Spleen (tissue), 11 donors: ENCODE results near the gene HRH2. TPM values are rescaled to one million over a fixed set of nuclear protein-coding genes. Genes with fewer than 3 reads are reported as not detected.
A peak's percentile ranks its signal among the peaks of the same experiment; 100 is the strongest.

ENCODE experiments used
- DNase-seq: peaks from one replicate; pipeline ENCODE4 v3.0.0-alpha.2; 2020
- H3K27ac ChIP-seq, 8 donors: fragments of 200-600 bp; sonication (generic) in 7 of 8; 1 replicate in 4 of 8; 2 replicates in 4 of 8; pipeline versions ENCODE4 v1.5.0 to v1.8.0; 2016 to 2021; ENCODE audit warnings: inconsistent platforms in 4 of 8, mild to moderate bottlenecking in 4 of 8, moderate library complexity in 1 of 8
- H3K27me3 ChIP-seq, 7 donors: fragments of 200-600 bp; sonication (generic) in 6 of 7; replicated peaks in 1 of 7; 1 replicate in 4 of 7; 2 replicates in 3 of 7; pipeline versions ENCODE4 v1.5.0 to v1.8.0; 2016 to 2021; ENCODE audit warnings: inconsistent platforms in 3 of 7, mild to moderate bottlenecking in 1 of 7
- H3K36me3 ChIP-seq, 6 donors: fragments of 200-600 bp; sonication (generic) in 5 of 6; 1 replicate in 4 of 6; 2 replicates in 2 of 6; pipeline versions ENCODE4 v1.5.0 to v1.8.0; 2016 to 2021; ENCODE audit warnings: inconsistent platforms in 2 of 6
- H3K4me1 ChIP-seq, 6 donors: fragments of 200-600 bp; sonication (generic) in 5 of 6; 1 replicate in 3 of 6; 2 replicates in 3 of 6; pipeline versions ENCODE4 v1.5.0 to v1.8.0; 2016 to 2021; ENCODE audit warnings: inconsistent platforms in 3 of 6
- H3K4me3 ChIP-seq, 8 donors: fragments of 200-600 bp; sonication (generic) in 7 of 8; 1 replicate in 4 of 8; 2 replicates in 4 of 8; pipeline versions ENCODE4 v1.5.0 to v1.8.0; 2016 to 2021; ENCODE audit warnings: inconsistent platforms in 4 of 8, mild to moderate bottlenecking in 4 of 8, moderate library complexity in 2 of 8
- H3K9me3 ChIP-seq, 8 donors: fragments of 200-600 bp; sonication (generic) in 7 of 8; 1 replicate in 4 of 8; 2 replicates in 4 of 8; pipeline versions ENCODE4 v1.5.0 to v1.8.0; 2016 to 2021; ENCODE audit warnings: inconsistent platforms in 4 of 8
- POLR2A ChIP-seq, 3 donors: fragments of 450-650 bp; IDR thresholded peaks; one replicate each; pipeline ENCODE4 v1.5.1; 2017; ENCODE audit warnings: antibody characterized with exemption in 3 of 3, mild to moderate bottlenecking in 1 of 3
- POLR2AphosphoS5 ChIP-seq, 3 donors: sonication (generic); formaldehyde crosslinking; IDR thresholded peaks; one replicate each; pipeline ENCODE4 v1.5.1; 2017; ENCODE audit warnings: antibody characterized with exemption in 3 of 3
- WGBS, 5 donors: extraction: QIAGEN DNeasy Blood & Tissue Kit in 3 of 5; methylation state at CpG; one replicate each; pipeline versions ENCODE4 v1.1.5 to v1.1.7; 2013 to 2018; 5-methylcytosine and 5-hydroxymethylcytosine counted together
- intact Hi-C: fragments of 100-400 bp; cut with DNase I; formaldehyde crosslinking; loops from one replicate; pipeline ENCODE4 v1.15.0; 2023; ENCODE audit warnings: low total_unique reads
- polyA plus RNA-seq, 3 donors: library from polyadenylated mRNA; stranded (reverse); fragments of 200-250 nt; gene quantifications; one replicate each; pipeline ENCODE4 v1.2.1, GENCODE V29; 2013
- total RNA-seq, 7 donors: library from RNA; depleted of rRNA in 3 of 7; stranded (reverse); fragments of >200 nt in 3 of 7; fragmentation: NEBNext Ultra II Directional in 4 of 7; extraction: Animal tissue kit (Norgen Biotek cat#: 25700) in 4 of 7; gene quantifications; one replicate each; pipeline versions ENCODE4 v1.1.0 to v1.2.1, GENCODE V29; 2016 to 2021
- TF ChIP-seq, protein P1 (sequence below), 11 experiments: fragments of 200-600 bp in 7 of 11; fragments of 450-650 bp in 4 of 11; sonication (generic) in 4 of 11; IDR thresholded peaks in 8 of 11; conservative IDR thresholded peaks in 3 of 11; 1 replicate in 7 of 11; 2 replicates in 4 of 11; pipeline versions ENCODE4 v1.4.0 to v1.8.0; 2016 to 2021; ENCODE audit warnings: antibody characterized with exemption in 11 of 11, inconsistent platforms in 4 of 11, mild to moderate bottlenecking in 1 of 11
- donor health status: healthy with polysubstance abuse.
- donor health status: DM: no; HTN: no; CAD: no; lungs with moderate emphysema.
- donor health status: DM: no; HTN: no; CAD: no.
- donor health status: Bipolar disorder and iron deficiency.
- donor health status: healthy.
- donor health status: DM: no; HTN: no; CAD: no.
- donor health status: DM: yes; HTN: yes; CAD: no.

Gene HRH2
- total and polyA plus RNA-seq, 10 donors: 1.9 to 85.2 (median 22.3) TPM

DNA sequence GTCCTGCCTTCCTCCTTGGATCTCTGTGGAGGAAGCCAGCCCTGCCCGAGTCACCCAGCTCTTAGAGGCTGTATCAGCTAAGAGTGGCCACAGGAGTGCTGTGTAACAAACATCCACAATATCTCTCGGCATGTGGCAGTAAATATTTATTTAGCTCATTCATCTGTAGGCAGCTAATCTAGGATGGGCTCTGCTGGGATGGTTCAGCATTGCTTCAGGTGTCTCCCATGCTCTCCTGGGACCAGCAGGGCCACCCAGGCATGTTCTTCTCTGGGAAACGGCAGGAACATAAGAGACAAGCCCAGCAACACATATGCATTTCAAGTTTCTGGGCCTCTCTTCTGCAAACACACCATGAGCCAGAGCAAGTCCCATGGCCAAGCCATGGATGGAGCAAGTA, 56.1 kb downstream of the HRH2 start:
- intact Hi-C loops: no loop called here
- peak; percentile 17 for DNase-seq

DNA sequence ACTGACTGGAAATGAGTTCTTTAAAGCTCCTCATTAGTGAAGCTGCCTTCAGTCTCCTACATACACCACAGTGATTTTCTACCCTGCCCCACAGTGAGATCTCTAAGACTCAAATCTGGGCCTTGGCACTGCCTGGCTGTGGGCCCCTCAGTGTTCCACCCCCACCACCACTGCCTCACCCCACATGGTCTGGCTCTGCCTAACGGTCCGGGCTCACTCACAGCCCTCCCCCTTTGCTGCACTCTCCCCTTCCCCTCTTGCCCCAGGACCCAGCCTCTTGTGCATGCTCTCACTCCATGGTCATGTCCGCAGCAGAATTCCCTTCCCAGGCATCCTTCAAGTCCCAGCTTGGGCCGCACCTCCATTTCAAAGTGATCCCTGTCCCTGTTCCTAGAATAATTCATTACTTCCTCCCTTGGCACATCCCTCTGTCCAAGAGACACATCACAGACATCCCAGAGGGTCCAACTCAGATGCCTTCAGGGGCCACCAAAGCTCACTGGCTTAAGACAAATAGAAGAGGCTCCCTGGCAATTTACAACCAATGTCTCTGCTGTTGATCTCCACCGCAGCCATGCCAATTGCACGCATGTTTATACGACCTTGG, 56.7 kb downstream of the HRH2 start:
- Histone ChIP-seq H3K4me3 (no peak overlapping the region), H3K27ac (no peak overlapping the region), H3K9me3 (peaks cover 0 to 29% (median 17%) of the 10 kb centered on the region in 8 donors), H3K27me3 (peaks cover 0 to 11% (median 4%) of the 10 kb centered on the region in 7 donors), H3K36me3 (peaks cover 0 to 12% (median under 1%) of the 10 kb centered on the region in 6 donors), H3K4me1 (no peaks in the 10 kb centered on the region)
- 91 to 96% (median 94%) methylated on average over 7 of the region's 7 CpGs for WGBS, 5 donors
- TF ChIP-seq POLR2A (IDR thresholded peaks at IDR 0.05): no peak
- intact Hi-C loops: no loop called here
- DNase-seq: peak; percentile 64

More for the DNA sequence above, 56.1 kb downstream of the HRH2 start:
- Histone ChIP-seq H3K4me3 (no peak overlapping the region), H3K9me3 (peaks cover 0 to 29% (median 17%) of the 10 kb centered on the region in 8 donors), H3K27ac (no peak overlapping the region), H3K27me3 (peaks cover 0 to 4% (median 0%) of the 10 kb centered on the region in 7 donors), H3K36me3 (peaks cover 0 to 18% (median 4%) of the 10 kb centered on the region in 6 donors), H3K4me1 (no peaks in the 10 kb centered on the region)
- 84 to 96% (median 87%) methylated on average over 3 of the region's 3 CpGs for WGBS, 5 donors
- no peak for TF ChIP-seq POLR2AphosphoS5 (IDR thresholded peaks at IDR 0.05)

DNA sequence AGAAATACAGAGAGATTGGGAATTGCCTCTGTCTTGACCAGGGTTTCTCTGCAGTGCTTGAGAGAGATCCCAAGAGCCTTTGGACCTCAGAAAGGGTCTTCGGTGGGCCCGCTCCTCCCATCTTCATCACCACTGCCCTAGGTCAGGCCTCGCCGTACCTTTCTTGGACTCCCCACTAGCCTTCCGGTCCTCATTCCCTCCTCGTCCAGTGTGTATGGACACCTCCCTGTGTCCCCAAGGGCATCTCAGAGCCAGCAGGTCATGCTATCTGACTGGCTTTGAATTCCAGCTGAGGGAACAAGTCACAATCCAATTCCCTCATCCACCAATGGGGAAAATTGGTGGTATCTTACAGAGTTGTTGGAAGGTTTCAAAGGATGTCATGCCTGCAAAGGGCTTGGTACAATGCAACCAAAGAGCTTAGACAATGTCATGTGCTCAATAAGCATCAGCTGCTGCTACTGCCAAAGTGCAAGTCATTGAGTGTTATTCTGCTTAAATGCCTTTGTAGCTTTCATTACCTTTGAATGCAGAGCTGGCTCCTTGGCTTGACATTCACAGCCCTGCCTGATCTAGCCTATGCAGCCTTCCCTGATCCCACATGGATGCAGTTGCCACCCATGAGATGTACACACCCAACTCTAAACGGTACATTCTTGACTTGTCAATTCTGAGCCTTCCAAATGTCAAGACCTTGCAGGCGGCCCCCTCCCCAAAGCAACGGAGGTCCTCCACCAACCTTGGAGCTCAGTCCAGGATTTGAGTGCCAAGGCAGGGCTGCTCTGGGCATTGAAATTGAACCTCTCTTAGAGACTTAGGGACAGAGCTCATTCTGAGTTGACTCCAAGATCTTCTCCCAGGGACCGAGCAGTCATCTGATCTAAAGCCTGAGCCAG, 58.0 kb downstream of the HRH2 start:
- 92 to 94% (median 93%) methylated on average over 10 of the region's 10 CpGs for WGBS, 5 donors
- Histone ChIP-seq H3K4me3 (no peak overlapping the region), H3K27ac (no peak overlapping the region), H3K4me1 (no peaks in the 10 kb centered on the region), H3K27me3 (peaks cover 0 to 13% (median 4%) of the 10 kb centered on the region in 7 donors), H3K36me3 (no peaks in the 10 kb centered on the region), H3K9me3 (peaks cover 0 to 29% (median 17%) of the 10 kb centered on the region in 8 donors)
- no peak for TF ChIP-seq POLR2A (IDR thresholded peaks at IDR 0.05)
- TF ChIP-seq, protein P1, sequence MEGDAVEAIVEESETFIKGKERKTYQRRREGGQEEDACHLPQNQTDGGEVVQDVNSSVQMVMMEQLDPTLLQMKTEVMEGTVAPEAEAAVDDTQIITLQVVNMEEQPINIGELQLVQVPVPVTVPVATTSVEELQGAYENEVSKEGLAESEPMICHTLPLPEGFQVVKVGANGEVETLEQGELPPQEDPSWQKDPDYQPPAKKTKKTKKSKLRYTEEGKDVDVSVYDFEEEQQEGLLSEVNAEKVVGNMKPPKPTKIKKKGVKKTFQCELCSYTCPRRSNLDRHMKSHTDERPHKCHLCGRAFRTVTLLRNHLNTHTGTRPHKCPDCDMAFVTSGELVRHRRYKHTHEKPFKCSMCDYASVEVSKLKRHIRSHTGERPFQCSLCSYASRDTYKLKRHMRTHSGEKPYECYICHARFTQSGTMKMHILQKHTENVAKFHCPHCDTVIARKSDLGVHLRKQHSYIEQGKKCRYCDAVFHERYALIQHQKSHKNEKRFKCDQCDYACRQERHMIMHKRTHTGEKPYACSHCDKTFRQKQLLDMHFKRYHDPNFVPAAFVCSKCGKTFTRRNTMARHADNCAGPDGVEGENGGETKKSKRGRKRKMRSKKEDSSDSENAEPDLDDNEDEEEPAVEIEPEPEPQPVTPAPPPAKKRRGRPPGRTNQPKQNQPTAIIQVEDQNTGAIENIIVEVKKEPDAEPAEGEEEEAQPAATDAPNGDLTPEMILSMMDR (IDR thresholded peaks at IDR 0.05 in 8 of 11, conservative IDR thresholded peaks at IDR 0.05 in 3 of 11): no peak
- no peak for TF ChIP-seq POLR2AphosphoS5 (IDR thresholded peaks at IDR 0.05)
- peak; percentile 28 for DNase-seq
- intact Hi-C loops: no loop called here

DNA sequence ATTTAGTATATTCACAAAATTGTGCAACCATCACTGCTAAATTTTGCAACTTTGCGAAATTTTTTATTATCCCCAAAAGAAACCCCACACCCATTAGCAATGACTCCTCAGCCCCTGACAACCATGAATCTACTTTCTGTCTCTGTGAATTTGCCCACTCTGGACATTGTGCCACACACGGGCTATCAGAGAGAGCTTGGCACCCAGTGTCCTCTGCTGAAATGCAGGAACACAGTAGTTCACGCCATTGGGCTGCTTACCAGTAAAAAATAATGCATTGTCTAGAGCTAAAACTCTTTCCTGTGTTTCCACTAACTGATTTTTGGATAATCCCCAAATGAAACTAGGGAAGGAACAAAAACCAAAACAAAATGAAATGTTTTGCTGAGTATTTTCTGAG, 60.0 kb downstream of the HRH2 start:
- 72 to 91% (median 83%) methylated on average over 3 of the region's 3 CpGs for WGBS, 5 donors
- intact Hi-C loops: no loop called here
- DNase-seq: no peak

More for the DNA sequence above, 60.0 kb downstream of the HRH2 start:
- Histone ChIP-seq H3K4me3 (no peak overlapping the region), H3K36me3 (no peaks in the 10 kb centered on the region), H3K27me3 (peaks cover 0 to 13% (median 4%) of the 10 kb centered on the region in 7 donors), H3K4me1 (no peaks in the 10 kb centered on the region), H3K27ac (no peak overlapping the region), H3K9me3 (peaks cover 0 to 29% (median 17%) of the 10 kb centered on the region in 8 donors)
- TF ChIP-seq POLR2A (IDR thresholded peaks at IDR 0.05): no peak
- TF ChIP-seq, protein P1 (IDR thresholded peaks at IDR 0.05 in 8 of 11, conservative IDR thresholded peaks at IDR 0.05 in 3 of 11): no peak
- TF ChIP-seq POLR2AphosphoS5 (IDR thresholded peaks at IDR 0.05): no peak
